NCI-H1092 (cell line): ENCODE measurements around the gene LGI4.

Experiments
- DNase-seq: peaks from one replicate; lab custom pipeline; 2025; lab: John Stamatoyannopoulos, UW

The LGI4 gene

DNA sequence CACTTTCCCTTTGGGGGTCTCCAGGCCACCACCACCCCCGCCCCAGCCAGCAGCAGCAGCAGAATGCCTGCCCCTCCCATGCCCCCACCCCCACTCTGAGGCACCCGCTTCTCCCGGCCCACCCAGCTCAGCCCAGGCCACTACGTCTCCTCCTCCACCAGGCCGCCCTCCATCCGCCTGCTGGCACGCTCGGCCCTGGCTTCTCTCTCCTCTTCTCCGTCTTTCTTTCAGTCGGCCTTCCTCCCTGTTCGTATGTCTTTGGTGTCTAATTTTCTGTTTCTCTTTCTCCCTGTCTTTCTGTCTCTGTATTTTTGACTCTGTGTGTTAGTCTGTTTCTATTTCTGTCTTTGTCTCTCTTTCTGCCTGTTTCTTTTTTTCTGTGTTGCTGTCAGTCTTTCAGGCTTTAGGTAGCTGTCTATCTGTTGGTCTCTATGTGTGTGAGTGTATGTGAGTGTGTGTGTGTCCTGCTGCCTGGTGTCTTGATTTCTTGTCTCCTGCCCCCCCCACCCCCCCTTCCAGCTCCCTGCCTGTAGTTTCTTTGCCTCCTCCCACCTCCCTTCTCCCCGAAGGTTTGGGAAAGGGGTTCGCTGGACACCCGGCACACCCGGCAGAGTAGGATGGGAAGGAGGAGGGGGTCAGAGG, at the start of gene LGI4:
Gene LGI4 (minus strand): TSS at position 459 of the 642 bp plus-strand sequence. CDS start 379 bp downstream, at position 80.
- no peak for DNase-seq

DNA sequence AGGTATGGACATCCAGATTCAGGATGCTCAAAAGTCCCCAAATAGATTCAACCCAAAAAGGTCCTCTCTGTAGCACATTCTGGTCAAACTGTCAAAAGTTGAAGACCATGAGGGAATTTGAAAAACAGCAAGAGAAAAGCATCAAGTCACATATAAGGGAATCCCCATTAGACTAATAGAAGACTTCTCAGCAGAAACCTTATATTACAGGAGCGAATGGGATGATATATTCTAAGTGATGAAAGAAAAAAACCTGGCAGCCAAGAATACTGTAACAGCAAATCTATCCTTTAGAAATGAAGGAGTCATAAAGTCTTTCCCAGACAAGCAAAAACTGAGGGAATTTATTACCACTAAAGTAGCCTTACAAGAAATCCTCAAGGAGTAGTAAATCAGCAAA, 49.4 kb upstream of the LGI4 start:
- DNase-seq, result no peak

DNA sequence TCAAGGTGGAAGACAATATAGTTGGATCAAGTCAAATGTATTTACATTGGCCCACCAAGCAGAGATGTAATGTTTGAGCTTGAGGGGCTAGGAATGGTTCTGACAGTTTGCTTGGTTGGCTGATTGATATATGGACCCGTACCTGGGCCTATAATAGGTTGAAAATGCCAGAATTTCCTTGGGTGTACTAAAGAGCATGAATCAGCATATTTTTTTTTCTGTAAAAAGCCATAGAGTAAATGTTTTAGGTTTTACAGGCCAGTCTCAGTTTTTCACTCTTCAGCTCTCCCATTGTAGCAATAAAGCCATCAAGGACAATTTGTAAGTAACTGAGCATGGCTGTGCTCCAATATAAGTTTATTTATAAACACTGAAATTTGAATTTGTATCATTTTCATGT, 46.5 kb upstream of the LGI4 start:
- no peak for DNase-seq

DNA sequence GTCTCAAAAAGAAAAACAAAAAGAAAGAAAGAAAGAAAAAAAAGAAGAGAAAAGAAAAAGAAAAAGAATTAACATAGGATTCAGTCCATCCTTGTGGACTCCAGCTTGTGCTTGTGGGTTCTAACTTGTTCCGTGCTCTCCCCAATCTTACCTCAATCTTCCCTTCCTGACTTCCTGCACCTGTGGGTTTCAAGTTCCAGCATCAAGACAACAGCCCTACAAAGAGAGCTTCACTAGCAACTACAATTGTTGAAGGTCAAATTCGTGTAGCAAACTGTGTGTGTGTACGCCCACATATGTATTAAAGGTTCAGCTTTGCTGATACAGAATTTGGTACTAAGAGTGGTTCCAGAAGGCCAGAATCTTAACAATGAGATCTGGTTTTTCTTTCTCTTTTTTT, 45.0 kb upstream of the LGI4 start:
- no peak for DNase-seq

DNA sequence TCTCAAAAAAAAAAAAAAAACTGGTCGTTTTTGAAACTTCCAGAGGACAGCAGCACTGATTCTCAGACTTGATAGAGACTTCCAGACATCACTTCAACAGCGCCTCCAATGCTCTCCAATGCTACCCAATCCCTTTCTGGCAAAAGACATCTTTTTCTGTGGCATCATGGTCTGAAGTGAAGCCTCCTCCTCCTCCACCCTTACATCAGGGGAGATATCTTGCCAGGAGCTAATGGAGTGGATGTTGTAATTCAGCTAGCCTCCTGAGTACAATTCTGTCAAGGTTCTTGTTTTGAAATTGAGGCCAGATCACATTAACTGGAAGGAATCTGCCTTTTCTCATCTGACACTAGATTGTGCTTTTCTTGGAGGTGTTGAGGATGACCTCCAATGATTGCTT, 43.8 kb upstream of the LGI4 start:
- no peak for DNase-seq

DNA sequence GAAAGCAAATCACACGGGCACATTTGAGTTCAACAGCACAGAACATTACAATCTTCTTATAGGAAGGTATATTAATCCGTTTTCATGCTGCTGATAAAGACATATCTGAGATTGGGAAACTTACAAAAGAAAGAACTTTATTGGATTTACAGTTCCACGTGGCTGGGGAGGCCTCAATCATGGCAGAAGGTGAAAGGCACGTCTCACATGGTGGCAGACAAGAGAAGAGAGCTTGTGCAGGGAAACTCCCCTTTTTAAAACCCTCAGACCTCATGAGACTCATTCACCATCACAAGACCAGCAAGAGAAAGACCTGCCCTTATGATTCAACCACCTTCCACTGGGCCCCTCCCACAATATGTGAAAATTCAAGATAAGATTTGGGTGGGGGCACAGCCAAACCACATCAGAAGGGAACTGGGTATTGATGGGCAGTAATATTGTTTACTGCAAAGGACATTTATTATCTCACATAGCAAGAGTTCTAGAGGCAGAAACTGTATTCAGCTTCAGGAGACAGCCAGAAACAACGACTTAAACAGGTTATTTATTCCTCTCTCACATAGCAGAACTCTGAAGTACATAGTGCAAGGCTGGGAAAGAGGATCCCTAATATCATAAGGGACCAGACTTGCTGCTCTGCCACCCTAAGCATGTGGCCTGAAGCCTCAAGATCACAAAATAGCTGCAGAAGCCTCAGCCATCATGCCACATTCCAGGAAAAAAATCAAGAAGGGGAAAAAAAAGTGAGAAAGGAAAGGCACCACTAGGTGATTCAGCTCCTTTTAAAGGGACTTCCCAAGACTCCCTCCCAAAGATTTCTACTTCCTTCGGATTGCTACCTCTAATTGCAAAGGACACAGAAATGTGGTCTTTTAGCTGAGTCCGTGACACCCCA, 42.8 kb upstream of the LGI4 start:
- no peak for DNase-seq

DNA sequence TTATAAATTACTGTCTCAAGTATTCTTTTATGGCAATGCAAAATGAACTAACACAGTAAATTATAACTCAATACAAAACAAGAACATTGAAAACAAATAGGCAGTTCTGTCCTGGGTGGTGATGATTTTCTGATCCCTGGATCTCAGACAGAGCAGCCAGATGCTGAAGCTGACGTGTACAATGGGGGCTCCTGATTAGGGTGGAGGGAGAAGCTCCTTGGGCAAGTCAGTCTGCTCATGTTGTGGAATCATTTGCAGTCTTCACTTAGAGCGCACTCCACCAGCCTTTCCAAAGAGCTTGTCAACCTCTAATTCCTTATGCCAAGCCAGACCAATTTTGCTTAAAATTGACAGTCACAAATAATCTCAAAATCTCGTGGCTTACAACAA, 41.3 kb upstream of the LGI4 start:
- DNase-seq, result no peak

DNA sequence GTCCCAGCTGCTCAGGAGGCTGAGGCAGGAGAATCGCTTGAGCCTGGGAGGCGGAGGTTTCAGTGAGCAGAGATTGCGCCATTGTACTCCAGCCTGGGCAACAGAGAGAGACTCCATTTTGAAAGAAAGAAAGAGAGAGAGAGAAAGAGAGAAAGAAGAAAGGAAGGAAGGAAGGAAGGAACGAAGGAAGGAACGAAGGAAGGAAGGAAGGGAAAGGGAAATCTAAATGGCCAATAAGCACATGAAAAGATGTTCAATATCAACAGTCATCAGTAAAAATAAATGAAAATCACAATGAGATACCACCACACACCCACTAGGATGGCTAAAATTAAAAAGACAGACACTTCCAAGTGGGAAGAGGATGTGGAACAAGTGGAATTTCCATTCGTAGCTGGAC, 39.4 kb upstream of the LGI4 start:
- no peak for DNase-seq

DNA sequence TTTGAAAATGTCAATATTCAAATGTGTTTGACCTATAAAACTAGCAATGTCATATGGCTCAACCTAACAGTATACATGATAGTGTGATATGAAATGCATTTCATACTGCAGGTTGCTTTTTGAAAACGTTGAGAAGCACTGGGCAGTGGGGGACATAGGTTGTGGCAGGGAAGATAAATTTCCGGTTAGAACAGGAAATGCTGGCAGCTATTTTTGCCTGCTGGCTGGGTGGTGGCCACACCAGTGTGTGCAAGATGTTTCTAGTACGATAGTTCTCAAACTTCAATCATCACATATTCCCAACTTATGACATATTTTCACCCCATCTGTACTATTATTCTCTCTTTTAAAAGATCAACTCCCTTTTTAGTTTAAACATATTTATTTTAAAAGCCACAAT, 36.9 kb upstream of the LGI4 start:
- no peak for DNase-seq

DNA sequence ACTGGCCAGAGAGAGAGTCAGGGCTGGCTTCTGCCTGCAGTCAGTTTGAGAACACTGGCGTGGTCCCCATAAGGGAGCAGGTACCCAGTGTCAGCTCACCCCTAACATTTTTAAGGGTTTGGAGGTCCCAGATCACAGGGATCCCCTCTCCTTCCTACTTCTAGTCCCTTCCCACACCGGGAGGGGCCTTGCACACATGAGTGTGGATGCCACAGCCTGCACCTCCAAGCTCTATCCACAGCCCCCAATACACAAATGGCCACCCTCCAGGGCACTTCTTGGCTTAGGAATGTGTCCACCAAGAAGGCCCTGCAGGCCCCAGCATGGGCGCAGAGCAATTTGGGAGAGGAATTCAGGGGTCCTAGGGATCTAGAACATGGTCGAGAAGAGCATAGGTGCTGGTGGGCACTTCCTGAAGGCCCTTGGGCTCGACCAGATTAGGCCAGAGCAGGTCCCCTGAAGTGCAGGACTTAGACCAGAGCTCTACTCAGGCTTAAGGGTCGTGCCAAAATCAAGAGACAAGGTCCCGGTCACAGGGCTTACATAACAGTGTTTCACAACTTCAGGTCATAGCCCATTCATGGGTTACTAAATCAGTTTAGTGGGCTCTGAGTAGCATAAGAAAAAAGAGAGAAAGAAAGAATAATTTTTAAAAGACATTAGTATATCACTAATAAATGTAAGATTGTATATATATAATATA, 35.7 kb upstream of the LGI4 start:
- no peak for DNase-seq

DNA sequence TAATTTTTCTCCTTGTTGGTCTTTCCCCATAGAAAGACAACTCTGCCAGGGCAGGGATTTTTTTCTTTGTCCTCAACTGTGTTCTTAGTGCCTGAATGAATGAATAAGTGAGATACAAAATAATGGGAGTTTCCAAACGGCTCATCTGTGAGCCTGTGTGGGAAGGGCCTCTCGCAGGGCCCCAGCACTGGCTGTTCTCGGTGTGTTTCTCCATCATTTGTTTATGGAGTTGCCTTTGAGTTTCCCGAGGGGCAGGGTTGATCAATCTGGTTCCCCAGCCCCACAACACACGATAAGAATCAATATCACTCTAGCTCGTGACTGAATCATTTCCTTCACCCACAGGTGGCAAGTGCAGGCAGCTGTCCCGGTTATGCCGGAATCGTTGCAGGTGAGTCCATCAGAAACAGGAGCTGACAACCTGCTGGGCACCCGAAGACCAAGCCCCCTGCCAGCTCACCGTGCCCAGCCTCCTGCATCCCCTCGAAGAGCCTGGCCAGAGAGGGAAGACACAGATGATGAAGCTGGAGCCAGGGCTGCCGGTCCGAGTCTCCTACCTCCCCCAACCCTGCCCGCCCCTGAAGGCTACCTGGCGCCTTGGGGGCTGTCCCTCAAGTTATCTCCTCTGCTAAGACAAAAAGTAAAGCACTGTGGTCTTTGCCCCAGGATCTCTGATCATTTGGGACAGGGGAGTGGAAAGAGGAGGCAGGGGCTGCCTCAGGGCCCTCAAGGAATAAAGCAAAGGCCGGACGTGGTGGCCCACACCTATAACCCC, 34.5 kb upstream of the LGI4 start:
- no peak for DNase-seq

DNA sequence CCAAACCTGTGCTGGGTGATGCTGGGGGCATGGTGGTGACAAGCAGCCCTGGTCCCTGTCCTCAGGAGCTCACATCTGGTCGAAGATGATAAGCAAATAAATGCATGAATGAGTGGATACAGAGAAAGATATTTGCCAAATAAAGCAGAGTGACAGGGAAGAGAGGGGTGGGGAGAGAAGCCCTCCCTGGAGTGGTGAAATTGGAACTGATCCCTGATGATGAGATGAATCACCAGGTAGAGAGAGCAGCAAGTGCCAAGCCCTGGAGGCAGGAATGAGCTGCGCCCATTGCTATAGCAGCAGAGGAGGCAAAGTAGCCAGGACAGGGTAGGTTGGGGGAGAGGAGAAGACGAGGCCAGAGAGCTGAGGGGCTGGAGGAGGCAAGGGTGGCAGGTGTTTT, 33.3 kb upstream of the LGI4 start:
- DNase-seq, result no peak

DNA sequence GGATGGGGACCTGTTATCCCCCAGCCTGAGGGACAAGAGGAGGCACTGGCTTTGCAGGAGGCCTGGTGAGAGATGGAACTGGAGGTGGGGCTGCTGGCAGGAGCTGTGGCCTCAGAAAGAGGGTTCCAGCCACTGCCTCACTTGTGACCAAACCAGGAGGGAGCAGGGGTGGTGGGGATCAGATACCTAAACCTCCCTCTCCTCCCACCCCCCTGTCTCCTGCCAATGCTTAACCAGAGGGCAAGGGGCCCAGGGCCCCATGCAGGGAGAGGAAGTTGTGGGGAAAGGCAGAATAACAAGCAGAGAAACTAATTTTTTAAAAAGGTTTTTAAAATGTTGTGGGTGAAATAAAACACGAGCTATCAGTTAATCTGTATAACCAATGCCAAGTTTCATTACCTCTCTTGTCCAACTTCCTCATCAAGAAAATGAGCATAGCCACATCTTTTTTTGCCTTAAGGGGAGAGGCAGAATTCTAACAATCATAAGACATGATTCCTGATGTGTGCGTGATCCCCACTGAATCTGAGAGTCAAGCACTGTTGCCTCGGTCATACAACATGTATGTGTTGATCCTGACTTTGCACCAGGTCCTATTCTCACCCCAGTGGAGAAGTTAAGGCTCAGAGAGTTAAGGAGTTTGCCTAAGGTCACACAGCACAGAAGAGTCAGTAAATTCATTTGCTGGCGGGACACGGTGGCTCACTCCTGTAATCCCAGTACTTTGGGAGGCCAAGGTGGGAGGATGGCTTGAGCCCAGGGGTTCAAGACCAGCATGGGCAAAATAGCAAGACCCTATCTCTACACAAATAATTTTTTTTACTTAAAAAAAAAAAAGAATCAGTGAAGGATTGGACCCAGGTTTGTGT, 32.6 kb upstream of the LGI4 start:
- no peak for DNase-seq

DNA sequence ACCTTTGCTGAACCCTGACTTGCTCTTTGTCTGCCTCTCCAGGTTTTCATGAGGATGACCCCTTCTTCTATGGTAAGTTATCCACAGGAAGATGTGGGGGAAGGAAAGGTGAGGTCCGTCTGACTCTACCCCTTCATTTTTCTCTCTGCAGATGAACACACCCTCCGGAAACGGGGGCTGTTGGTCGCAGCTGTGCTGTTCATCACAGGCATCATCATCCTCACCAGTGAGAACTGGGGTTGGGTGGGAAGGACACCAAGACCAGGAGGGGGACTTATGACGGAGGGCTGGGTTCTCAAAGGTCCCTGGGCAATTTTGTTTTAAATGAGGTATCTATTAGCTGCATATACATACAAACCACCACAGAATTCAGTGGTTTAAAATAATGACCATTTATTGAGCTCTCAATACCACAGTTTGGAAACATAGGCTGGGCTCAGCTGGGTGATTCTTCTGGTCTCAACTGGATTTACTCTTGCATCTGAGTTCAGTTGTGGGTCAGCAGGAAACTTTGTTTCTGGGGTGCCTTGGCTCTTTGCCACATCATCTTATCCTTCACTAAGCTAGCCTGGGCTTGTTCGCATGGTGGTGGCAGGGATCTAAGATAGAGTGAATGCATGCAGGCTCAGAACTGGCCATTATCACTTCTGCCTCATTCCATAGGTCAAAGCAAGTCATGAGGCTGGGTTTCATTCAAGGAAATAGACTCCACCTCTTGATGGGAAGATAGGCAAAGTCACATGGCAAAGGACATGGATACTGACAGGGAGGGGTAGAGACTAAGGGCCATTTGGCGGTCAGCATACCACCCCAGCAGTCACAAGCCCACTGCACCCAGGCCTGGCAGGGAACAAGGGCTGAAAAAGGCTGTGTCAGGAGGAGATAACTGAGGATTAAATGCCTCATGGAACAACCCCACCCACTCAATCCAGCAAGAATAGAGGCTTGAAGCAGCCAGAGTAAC, 31.5 kb upstream of the LGI4 start:
- no peak for DNase-seq

DNA sequence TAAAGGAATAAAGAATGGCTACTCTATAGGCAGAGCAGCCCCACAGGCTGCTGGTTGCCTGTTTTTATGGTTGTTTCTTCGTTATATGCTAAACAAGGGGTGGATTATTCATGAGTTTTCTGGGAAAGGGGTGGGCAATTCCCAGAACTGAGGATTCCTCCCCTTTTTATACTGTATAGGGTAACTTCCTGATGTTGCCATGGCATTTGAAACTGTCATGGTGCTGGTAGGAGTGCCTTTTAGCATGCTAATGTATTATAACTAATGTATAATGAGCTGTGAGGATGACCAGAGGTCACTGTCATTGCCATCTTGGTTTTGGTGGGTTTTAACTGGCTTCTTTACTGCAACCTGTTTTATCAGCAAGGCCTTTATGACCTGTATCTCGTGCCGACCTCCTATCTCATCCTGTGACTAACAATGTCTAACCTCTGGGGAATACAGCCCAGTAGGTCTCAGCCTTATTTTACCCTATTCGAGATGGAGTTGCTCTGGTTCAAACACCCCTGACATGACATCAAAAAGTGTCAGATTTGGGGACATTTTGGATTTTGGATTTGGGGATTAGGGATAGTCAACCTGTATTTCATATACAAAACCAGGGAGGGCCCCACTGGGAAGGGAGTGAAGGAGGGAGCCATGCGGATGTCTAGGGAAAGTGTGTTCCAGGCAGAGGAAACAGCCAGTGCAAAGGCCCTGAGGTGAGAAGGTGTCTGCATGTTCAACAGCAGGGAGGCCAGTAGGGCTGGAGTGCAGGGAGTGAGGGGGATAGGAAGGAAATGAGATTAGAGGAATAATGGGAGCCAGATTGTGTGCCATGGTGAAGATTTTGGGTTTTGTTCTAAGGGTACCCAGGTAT, 30.6 kb upstream of the LGI4 start:
- no peak for DNase-seq

DNA sequence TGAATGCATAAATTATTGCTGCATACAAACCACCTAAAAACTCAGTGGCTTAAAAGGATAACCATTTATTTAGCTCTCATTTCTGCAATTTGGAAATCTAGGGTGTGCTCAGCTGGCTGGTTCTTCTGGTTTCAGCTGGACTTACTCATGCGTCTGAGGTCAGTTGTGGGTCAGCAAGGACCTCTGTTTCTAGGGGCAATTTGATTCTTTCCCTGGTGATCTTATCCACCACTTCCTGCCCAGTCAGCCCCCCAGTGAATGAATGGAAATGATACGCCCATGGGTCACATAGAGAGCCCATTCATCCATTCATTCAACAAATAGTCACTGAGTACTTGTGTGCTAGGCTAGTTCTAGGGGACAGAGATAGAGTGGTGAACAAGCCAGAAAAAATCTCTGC, 29.6 kb upstream of the LGI4 start:
- no peak for DNase-seq

DNA sequence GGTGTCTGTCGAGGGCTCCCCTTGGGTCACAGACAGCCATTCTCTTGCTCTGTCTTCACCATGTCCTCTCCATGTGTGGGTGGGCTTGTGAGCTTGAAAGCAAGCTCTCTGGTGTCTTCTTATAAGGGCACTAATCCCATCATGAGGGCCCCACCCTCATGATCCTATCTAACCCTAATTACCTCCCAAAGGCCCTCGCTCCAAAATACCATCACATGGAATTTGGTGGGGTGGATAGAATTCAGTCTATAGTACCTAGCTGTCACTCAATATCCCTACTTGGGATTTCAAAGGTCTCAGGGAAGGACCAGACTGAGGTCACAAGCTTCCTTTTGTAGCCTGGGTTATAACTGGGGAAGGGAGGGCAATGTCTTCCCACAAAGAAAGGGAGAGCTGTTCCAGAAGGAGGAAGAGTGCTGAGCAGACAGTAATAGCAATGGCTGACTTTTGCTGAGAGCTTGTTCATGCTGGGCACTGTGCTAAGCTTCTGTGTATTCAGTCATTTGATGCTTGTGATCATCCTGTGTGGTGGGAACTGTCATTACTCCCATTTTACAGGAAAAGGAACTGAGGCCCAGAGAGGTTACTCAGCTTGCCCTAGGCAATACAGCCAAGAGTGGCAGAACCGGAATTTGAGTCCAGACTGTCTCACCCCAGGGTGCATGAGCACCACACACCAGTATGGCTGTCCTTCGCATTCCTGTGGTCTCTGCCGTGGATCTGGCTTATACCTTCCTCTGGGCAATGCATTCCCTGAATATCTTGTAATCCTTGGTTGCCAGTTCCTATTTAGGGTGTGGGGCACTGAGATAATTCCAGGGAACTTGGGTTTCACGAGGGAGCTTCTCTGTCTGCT, 27.8 kb upstream of the LGI4 start:
- DNase-seq, result no peak

DNA sequence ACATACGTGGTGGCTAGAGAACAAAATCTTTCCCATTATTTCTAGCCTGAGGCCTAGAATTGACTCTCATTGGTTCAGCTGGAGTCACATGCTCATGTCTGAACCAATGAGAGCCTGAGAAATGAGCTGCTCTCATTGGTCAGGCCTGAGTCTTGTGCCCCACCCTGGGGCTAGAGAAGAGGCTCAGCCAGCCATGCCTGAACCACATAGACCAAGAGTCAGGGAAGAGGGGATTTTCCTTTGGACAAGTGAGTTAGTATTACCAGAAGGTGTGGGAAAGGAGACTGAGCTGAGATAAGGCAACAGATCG, 26.5 kb upstream of the LGI4 start:
- no peak for DNase-seq
